HepG2 (cell line): Measurements from ENCODE around the gene SHC1. TPM values are rescaled to one million over a fixed set of nuclear protein-coding genes. Genes with fewer than 3 reads are reported as not detected.

Experiments
- EEA1 ChIP-seq: sonication (generic); formaldehyde crosslinking; IDR thresholded peaks from 2 replicates; pipeline ENCODE4 v1.5.1; 2020; ENCODE audit warnings: mild to moderate bottlenecking, missing genetic modification reagents, borderline replicate concordance
- FOXM1 ChIP-seq: sonication (generic); formaldehyde crosslinking; IDR thresholded peaks from 2 replicates; pipeline ENCODE4 v1.5.0; 2020; ENCODE audit warnings: missing genetic modification reagents
- HOXA3 ChIP-seq: sonication (generic); formaldehyde crosslinking; IDR thresholded peaks from 2 replicates; pipeline ENCODE4 v1.5.0; 2020; ENCODE audit warnings: missing genetic modification reagents
- HOXD1 ChIP-seq: sonication (generic); formaldehyde crosslinking; IDR thresholded peaks from 2 replicates; pipeline ENCODE4 v1.5.0; 2020; ENCODE audit warnings: missing genetic modification reagents
- JUND ChIP-seq: sonication (generic); formaldehyde crosslinking; IDR thresholded peaks from 2 replicates; pipeline ENCODE4 v1.8.0; 2022; ENCODE audit warnings: mild to moderate bottlenecking, missing genetic modification reagents
- MXI1 ChIP-seq: IDR thresholded peaks from 3 replicates; pipeline ENCODE4 v1.6.1; 2012; ENCODE audit warnings: low read depth, low read length, inconsistent platforms, borderline replicate concordance
- REXO4 ChIP-seq: sonication (generic); formaldehyde crosslinking; IDR thresholded peaks from 2 replicates; pipeline ENCODE4 v1.8.0; 2022; ENCODE audit warnings: missing genetic modification reagents, mild to moderate bottlenecking, borderline replicate concordance
- SIX1 ChIP-seq: sonication (generic); formaldehyde crosslinking; IDR thresholded peaks from 2 replicates; pipeline ENCODE4 v1.4.0; 2020; ENCODE audit warnings: missing genetic modification reagents, borderline replicate concordance
- THAP9 ChIP-seq: sonication (generic); formaldehyde crosslinking; IDR thresholded peaks from 2 replicates; pipeline ENCODE4; 2020; ENCODE audit warnings: missing genetic modification reagents, mild to moderate bottlenecking, borderline replicate concordance
- TRAFD1 ChIP-seq: sonication (generic); formaldehyde crosslinking; IDR thresholded peaks from 2 replicates; pipeline ENCODE4 v1.5.1; 2020; ENCODE audit warnings: missing genetic modification reagents, mild to moderate bottlenecking, borderline replicate concordance
- ZNF17 ChIP-seq: sonication (generic); formaldehyde crosslinking; IDR thresholded peaks from 2 replicates; pipeline ENCODE4 v1.5.0; 2020; ENCODE audit warnings: mild to moderate bottlenecking, missing genetic modification reagents
- ZNF263 ChIP-seq: sonication (generic); formaldehyde crosslinking; IDR thresholded peaks from 2 replicates; pipeline ENCODE4 v1.4.0; 2020; ENCODE audit warnings: missing genetic modification reagents
- ZNF333 ChIP-seq: sonication (generic); formaldehyde crosslinking; IDR thresholded peaks from 2 replicates; pipeline ENCODE4 v1.4.0; 2020; ENCODE audit warnings: mild to moderate bottlenecking, missing genetic modification reagents, borderline replicate concordance
- ZNF512B ChIP-seq: sonication (generic); formaldehyde crosslinking; IDR thresholded peaks from 2 replicates; pipeline ENCODE4 v1.5.1; 2020; ENCODE audit warnings: missing genetic modification reagents, mild to moderate bottlenecking, borderline replicate concordance
- ZNF570 ChIP-seq: sonication (generic); formaldehyde crosslinking; IDR thresholded peaks from 2 replicates; pipeline ENCODE4 v1.4.0; 2020; ENCODE audit warnings: mild to moderate bottlenecking, missing genetic modification reagents, borderline replicate concordance
- ZSCAN12 ChIP-seq: sonication (generic); formaldehyde crosslinking; IDR thresholded peaks from 2 replicates; pipeline ENCODE4 v1.9.0; 2021; ENCODE audit warnings: mild to moderate bottlenecking, missing genetic modification reagents
- polyA plus RNA-seq, 8 experiments: library from polyadenylated mRNA; depleted of rRNA in 3 of 8; stranded (reverse) in 7 of 8; unstranded in 1 of 8; fragments of >200 nt; fragmentation: Illumina TruSeq in 4 of 8; extraction: Trizol in 4 of 8; gene quantifications; 2 replicates each; pipeline versions ENCODE4 v1.2.1 to v1.2.3, GENCODE V29; 2011 to 2016; ENCODE audit warnings: low read depth in 4 of 8, missing spikeins in 1 of 8, mixed read lengths in 1 of 8; ENCODE audit not compliant: insufficient read depth in 1 of 8
- total RNA-seq, 5 experiments: library from RNA; depleted of rRNA; stranded (reverse); fragments of >200 nt; fragmentation: Illumina TruSeq; extraction: Trizol; gene quantifications; 2 replicates each; pipeline ENCODE4 v1.2.3, GENCODE V29; 2016; ENCODE audit warnings: low read depth in 1 of 5
- TF ChIP-seq, protein P1 (sequence below): sonication (generic); formaldehyde crosslinking; IDR thresholded peaks from 2 replicates; pipeline ENCODE4 v1.4.0; 2020; ENCODE audit warnings: missing genetic modification reagents, mild to moderate bottlenecking, borderline replicate concordance

Gene SHC1
- total and polyA plus RNA-seq, 2 of the 13 experiments (the other 11 are each of a cell fraction or from before 2014, with no cell fraction given): 52.0 to 137 TPM

- TF ChIP-seq EEA1 (CRISPR knock-in tag) (no peak), ZNF263 (CRISPR knock-in tag) (no peak), JUND (no peak), FOXM1 (CRISPR knock-in tag) (no peak), ZNF333 (CRISPR knock-in tag) (no peak), TRAFD1 (no peak), MXI1 (peak; percentile 94; the same call in 2 of the 3 replicates), SIX1 (CRISPR knock-in tag) (no peak), HOXA3 (CRISPR knock-in tag) (peak; percentile 26; the same call in 1 of the 2 replicates), THAP9 (CRISPR knock-in tag) (peak; percentile 74; the same call in 1 of the 2 replicates), ZNF512B (no peak), HOXD1 (CRISPR knock-in tag) (no peak), ZNF17 (no peak), ZNF570 (no peak), ZSCAN12 (CRISPR knock-in tag) (no peak), REXO4 (CRISPR knock-in tag) (no peak)
- TF ChIP-seq, protein P1, sequence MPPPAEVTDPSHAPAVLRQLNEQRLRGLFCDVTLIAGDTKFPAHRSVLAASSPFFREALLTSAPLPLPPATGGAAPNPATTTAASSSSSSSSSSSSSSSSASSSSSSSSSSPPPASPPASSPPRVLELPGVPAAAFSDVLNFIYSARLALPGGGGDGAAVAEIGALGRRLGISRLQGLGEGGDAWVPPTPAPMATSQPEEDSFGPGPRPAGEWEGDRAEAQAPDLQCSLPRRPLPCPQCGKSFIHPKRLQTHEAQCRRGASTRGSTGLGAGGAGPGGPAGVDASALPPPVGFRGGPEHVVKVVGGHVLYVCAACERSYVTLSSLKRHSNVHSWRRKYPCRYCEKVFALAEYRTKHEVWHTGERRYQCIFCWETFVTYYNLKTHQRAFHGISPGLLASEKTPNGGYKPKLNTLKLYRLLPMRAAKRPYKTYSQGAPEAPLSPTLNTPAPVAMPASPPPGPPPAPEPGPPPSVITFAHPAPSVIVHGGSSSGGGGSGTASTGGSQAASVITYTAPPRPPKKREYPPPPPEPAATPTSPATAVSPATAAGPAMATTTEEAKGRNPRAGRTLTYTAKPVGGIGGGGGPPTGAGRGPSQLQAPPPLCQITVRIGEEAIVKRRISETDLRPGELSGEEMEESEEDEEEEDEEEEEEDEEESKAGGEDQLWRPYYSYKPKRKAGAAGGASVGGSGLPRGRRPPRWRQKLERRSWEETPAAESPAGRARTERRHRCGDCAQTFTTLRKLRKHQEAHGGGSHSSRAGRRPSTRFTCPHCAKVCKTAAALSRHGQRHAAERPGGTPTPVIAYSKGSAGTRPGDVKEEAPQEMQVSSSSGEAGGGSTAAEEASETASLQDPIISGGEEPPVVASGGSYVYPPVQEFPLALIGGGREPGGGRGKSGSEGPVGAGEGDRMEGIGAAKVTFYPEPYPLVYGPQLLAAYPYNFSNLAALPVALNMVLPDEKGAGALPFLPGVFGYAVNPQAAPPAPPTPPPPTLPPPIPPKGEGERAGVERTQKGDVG (CRISPR knock-in tag): no peak
Observed at GRCh38 chr1:154982897-154983648, 12.5 kb upstream of the SHC1 start, which contains the start of gene FLAD1 (continued).
